HepG2 (cell line): ENCODE measurements around the gene CPPED1. TPM values are rescaled to one million over a fixed set of nuclear protein-coding genes. Genes with fewer than 3 reads are reported as not detected.

Experiments
- ADNP ChIP-seq: sonication (generic); formaldehyde crosslinking; IDR thresholded peaks from 2 replicates; pipeline ENCODE4 v1.4.0; 2020; ENCODE audit warnings: missing genetic modification reagents
- ARHGAP35 ChIP-seq: sonication (generic); formaldehyde crosslinking; IDR thresholded peaks from 2 replicates; pipeline ENCODE4 v1.9.0; 2022; ENCODE audit warnings: mild to moderate bottlenecking, inconsistent platforms, moderate library complexity, missing genetic modification reagents, borderline replicate concordance
- BRCA1 ChIP-seq: sonication (generic); formaldehyde crosslinking; IDR thresholded peaks from 2 replicates; pipeline ENCODE4 v1.4.0; 2020; ENCODE audit warnings: missing genetic modification reagents
- CEBPG ChIP-seq: IDR thresholded peaks from 2 replicates; pipeline ENCODE4 v1.6.1; 2016
- DNMT3B ChIP-seq: conservative IDR thresholded peaks from 2 replicates; pipeline ENCODE4 v1.6.1; 2016; ENCODE audit warnings: missing biosample characterization, control low read depth
- NR2F1 ChIP-seq, 2 experiments: fragments of 450-650 bp in 1 of 2; formaldehyde crosslinking in 1 of 2; IDR thresholded peaks; 2 replicates each; pipeline versions ENCODE4 v1.5.0 to v1.6.1; 2016 to 2020; ENCODE audit warnings: mild to moderate bottlenecking in 1 of 2, missing compliant biosample characterization in 1 of 2, missing genetic modification reagents in 1 of 2, moderate library complexity in 1 of 2
- ONECUT2 ChIP-seq: sonication (generic); formaldehyde crosslinking; IDR thresholded peaks from 2 replicates; pipeline ENCODE4 v1.4.0; 2020; ENCODE audit warnings: missing genetic modification reagents
- REPIN1 ChIP-seq: sonication (generic); formaldehyde crosslinking; IDR thresholded peaks from 2 replicates; pipeline ENCODE4 v1.8.0; 2022; ENCODE audit warnings: missing genetic modification reagents, low read depth, mild to moderate bottlenecking, borderline replicate concordance
- SALL1 ChIP-seq: sonication (generic); formaldehyde crosslinking; IDR thresholded peaks from 2 replicates; pipeline ENCODE4 v1.8.0; 2022; ENCODE audit warnings: mild to moderate bottlenecking, missing genetic modification reagents
- SAP130 ChIP-seq: IDR thresholded peaks from 2 replicates; pipeline ENCODE4 v1.6.1; 2016; ENCODE audit warnings: low read depth
- ZBTB21 ChIP-seq: sonication (generic); formaldehyde crosslinking; IDR thresholded peaks from 2 replicates; pipeline ENCODE4 v1.4.0; 2020; ENCODE audit warnings: missing genetic modification reagents
- ZBTB42 ChIP-seq: sonication (generic); formaldehyde crosslinking; IDR thresholded peaks from 2 replicates; pipeline ENCODE4 v1.5.0; 2020; ENCODE audit warnings: mild to moderate bottlenecking, missing genetic modification reagents
- ZBTB7A ChIP-seq: sonication (generic); formaldehyde crosslinking; IDR thresholded peaks from 2 replicates; pipeline ENCODE4 v1.8.0; 2022; ENCODE audit warnings: mild to moderate bottlenecking, missing genetic modification reagents
- ZFP82 ChIP-seq: sonication (generic); formaldehyde crosslinking; IDR thresholded peaks from 2 replicates; pipeline ENCODE4 v1.5.1; 2020; ENCODE audit warnings: mild to moderate bottlenecking, missing genetic modification reagents, borderline replicate concordance
- ZNF180 ChIP-seq: sonication (generic); formaldehyde crosslinking; IDR thresholded peaks from 2 replicates; pipeline ENCODE4 v1.4.0; 2020; ENCODE audit warnings: low read depth, missing genetic modification reagents, borderline replicate concordance
- ZNF256 ChIP-seq: sonication (generic); formaldehyde crosslinking; conservative IDR thresholded peaks from 2 replicates; pipeline ENCODE4 v1.4.0; 2020; ENCODE audit warnings: missing genetic modification reagents
- ZNF260 ChIP-seq: sonication (generic); formaldehyde crosslinking; IDR thresholded peaks from 2 replicates; pipeline ENCODE4 v1.4.0; 2020; ENCODE audit warnings: missing genetic modification reagents, low read depth, mild to moderate bottlenecking, borderline replicate concordance
- ZNF629 ChIP-seq: sonication (generic); formaldehyde crosslinking; conservative IDR thresholded peaks from 2 replicates; pipeline ENCODE4 v1.5.0; 2020; ENCODE audit warnings: missing genetic modification reagents
- ZNF746 ChIP-seq: sonication (generic); formaldehyde crosslinking; IDR thresholded peaks from 2 replicates; pipeline ENCODE4 v1.8.0; 2022; ENCODE audit warnings: mild to moderate bottlenecking, missing genetic modification reagents
- ZNF883 ChIP-seq: sonication (generic); formaldehyde crosslinking; IDR thresholded peaks from 2 replicates; pipeline ENCODE4 v1.5.1; 2020; ENCODE audit warnings: mild to moderate bottlenecking, missing genetic modification reagents; ENCODE audit errors: not compliant biosample characterization
- ZSCAN9 ChIP-seq: IDR thresholded peaks from 2 replicates; pipeline ENCODE4 v1.6.1; 2016; ENCODE audit warnings: borderline replicate concordance
- ZZZ3 ChIP-seq: sonication (generic); formaldehyde crosslinking; IDR thresholded peaks from 2 replicates; pipeline ENCODE4 v1.4.0; 2020; ENCODE audit warnings: missing genetic modification reagents, mild to moderate bottlenecking, borderline replicate concordance
- polyA plus RNA-seq, 8 experiments: library from polyadenylated mRNA; depleted of rRNA in 3 of 8; stranded (reverse) in 7 of 8; unstranded in 1 of 8; fragments of >200 nt; fragmentation: Illumina TruSeq in 4 of 8; extraction: Trizol in 4 of 8; gene quantifications; 2 replicates each; pipeline versions ENCODE4 v1.2.1 to v1.2.3, GENCODE V29; 2011 to 2016; ENCODE audit warnings: low read depth in 4 of 8, missing spikeins in 1 of 8, mixed read lengths in 1 of 8; ENCODE audit not compliant: insufficient read depth in 1 of 8
- total RNA-seq, 5 experiments: library from RNA; depleted of rRNA; stranded (reverse); fragments of >200 nt; fragmentation: Illumina TruSeq; extraction: Trizol; gene quantifications; 2 replicates each; pipeline ENCODE4 v1.2.3, GENCODE V29; 2016; ENCODE audit warnings: low read depth in 1 of 5
- TF ChIP-seq, protein P1 (sequence below): IDR thresholded peaks from 2 replicates; pipeline ENCODE4 v1.6.1; 2016; ENCODE audit warnings: low read depth
- TF ChIP-seq, protein P2 (sequence below): sonication (generic); formaldehyde crosslinking; IDR thresholded peaks from 2 replicates; pipeline ENCODE4 v1.5.0; 2020; ENCODE audit warnings: missing genetic modification reagents
- TF ChIP-seq, protein P3 (sequence below): sonication (generic); formaldehyde crosslinking; IDR thresholded peaks from 2 replicates; pipeline ENCODE4; 2020; ENCODE audit warnings: missing genetic modification reagents, mild to moderate bottlenecking, borderline replicate concordance
- TF ChIP-seq, protein P4 (sequence below): sonication (generic); formaldehyde crosslinking; IDR thresholded peaks from 2 replicates; pipeline ENCODE4 v1.4.0; 2020; ENCODE audit warnings: missing genetic modification reagents; ENCODE audit errors: not compliant biosample characterization

CPPED1 gene
- total and polyA plus RNA-seq, 2 of the 13 experiments (the other 11 are each of a cell fraction or from before 2014, with no cell fraction given), result 66.6 to 71.3 TPM

DNA sequence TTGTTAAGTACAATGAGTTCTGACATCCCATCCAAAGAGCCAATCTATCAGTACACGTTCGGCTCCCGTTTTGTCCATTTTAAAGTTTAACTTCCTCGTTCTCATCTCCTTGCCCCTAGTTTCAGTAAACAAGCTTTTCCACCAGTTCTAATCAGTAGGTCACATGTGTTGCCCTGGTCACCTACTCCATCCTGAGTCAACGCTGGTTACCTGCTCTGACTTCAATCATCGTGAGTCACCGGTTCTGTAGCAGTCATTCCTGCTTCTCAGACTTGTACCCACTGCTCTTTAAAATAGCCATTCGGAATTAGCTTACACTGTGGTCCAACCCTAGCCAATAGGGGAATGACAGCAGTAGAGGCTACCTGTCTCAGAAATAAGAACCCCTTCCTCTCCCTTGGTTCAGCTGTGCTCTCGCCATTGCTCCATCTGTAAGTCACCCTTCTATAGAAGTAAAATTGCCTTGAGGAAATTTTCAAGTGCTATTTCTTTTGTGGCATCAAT, 191.0 kb downstream of the CPPED1 start (continued):
- TF ChIP-seq ZNF256 (CRISPR knock-in tag), result 0 out of 2 replicates have a peak, but pooled peaks have one; percentile 67
- TF ChIP-seq ZFP82 (CRISPR knock-in tag), result no peak
- no peak for TF ChIP-seq ZNF746 (CRISPR knock-in tag)
- TF ChIP-seq ZBTB21 (CRISPR knock-in tag), result no peak
- TF ChIP-seq ZNF629 (CRISPR knock-in tag), result peak; percentile 76
- peak; percentile 69 for TF ChIP-seq ZSCAN9
- no peak for TF ChIP-seq ZNF180
- TF ChIP-seq, protein P1, sequence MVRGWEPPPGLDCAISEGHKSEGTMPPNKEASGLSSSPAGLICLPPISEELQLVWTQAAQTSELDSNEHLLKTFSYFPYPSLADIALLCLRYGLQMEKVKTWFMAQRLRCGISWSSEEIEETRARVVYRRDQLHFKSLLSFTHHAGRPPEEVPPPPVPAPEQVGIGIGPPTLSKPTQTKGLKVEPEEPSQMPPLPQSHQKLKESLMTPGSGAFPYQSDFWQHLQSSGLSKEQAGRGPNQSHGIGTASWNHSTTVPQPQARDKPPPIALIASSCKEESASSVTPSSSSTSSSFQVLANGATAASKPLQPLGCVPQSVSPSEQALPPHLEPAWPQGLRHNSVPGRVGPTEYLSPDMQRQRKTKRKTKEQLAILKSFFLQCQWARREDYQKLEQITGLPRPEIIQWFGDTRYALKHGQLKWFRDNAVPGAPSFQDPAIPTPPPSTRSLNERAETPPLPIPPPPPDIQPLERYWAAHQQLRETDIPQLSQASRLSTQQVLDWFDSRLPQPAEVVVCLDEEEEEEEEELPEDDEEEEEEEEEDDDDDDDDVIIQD (CRISPR knock-in tag), result peak; percentile 97
- TF ChIP-seq, protein P2, sequence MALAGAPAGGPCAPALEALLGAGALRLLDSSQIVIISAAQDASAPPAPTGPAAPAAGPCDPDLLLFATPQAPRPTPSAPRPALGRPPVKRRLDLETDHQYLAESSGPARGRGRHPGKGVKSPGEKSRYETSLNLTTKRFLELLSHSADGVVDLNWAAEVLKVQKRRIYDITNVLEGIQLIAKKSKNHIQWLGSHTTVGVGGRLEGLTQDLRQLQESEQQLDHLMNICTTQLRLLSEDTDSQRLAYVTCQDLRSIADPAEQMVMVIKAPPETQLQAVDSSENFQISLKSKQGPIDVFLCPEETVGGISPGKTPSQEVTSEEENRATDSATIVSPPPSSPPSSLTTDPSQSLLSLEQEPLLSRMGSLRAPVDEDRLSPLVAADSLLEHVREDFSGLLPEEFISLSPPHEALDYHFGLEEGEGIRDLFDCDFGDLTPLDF, result no peak; the same call in 1 of the 2 replicates
- TF ChIP-seq SALL1 (CRISPR knock-in tag), result peak; percentile 68
- TF ChIP-seq ZNF260 (CRISPR knock-in tag), result no peak
- TF ChIP-seq REPIN1 (CRISPR knock-in tag), result no peak; the same call in 1 of the 2 replicates
- no peak for TF ChIP-seq ZBTB7A (CRISPR knock-in tag)
- peak; percentile 11 to 61; a peak in 2 of 4 replicates for TF ChIP-seq NR2F1 (CRISPR knock-in tag; IDR thresholded peaks at IDR 0.05)
- TF ChIP-seq, protein P3, sequence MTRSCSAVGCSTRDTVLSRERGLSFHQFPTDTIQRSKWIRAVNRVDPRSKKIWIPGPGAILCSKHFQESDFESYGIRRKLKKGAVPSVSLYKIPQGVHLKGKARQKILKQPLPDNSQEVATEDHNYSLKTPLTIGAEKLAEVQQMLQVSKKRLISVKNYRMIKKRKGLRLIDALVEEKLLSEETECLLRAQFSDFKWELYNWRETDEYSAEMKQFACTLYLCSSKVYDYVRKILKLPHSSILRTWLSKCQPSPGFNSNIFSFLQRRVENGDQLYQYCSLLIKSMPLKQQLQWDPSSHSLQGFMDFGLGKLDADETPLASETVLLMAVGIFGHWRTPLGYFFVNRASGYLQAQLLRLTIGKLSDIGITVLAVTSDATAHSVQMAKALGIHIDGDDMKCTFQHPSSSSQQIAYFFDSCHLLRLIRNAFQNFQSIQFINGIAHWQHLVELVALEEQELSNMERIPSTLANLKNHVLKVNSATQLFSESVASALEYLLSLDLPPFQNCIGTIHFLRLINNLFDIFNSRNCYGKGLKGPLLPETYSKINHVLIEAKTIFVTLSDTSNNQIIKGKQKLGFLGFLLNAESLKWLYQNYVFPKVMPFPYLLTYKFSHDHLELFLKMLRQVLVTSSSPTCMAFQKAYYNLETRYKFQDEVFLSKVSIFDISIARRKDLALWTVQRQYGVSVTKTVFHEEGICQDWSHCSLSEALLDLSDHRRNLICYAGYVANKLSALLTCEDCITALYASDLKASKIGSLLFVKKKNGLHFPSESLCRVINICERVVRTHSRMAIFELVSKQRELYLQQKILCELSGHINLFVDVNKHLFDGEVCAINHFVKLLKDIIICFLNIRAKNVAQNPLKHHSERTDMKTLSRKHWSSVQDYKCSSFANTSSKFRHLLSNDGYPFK, result no peak
- no peak for TF ChIP-seq ZBTB42 (CRISPR knock-in tag)
- TF ChIP-seq, protein P4, sequence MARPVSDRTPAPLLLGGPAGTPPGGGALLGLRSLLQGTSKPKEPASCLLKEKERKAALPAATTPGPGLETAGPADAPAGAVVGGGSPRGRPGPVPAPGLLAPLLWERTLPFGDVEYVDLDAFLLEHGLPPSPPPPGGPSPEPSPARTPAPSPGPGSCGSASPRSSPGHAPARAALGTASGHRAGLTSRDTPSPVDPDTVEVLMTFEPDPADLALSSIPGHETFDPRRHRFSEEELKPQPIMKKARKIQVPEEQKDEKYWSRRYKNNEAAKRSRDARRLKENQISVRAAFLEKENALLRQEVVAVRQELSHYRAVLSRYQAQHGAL, result peak; percentile 31
- no peak for TF ChIP-seq ADNP (CRISPR knock-in tag)
- TF ChIP-seq DNMT3B (CRISPR knock-in tag), result no peak
- peak; percentile 93 for TF ChIP-seq SAP130 (CRISPR knock-in tag)
- peak; percentile 55 for TF ChIP-seq CEBPG (CRISPR knock-in tag)
- TF ChIP-seq ZZZ3 (CRISPR knock-in tag), result peak; percentile 76; the same call in 1 of the 2 replicates
- no peak for TF ChIP-seq ZNF883
- no peak for TF ChIP-seq ONECUT2 (CRISPR knock-in tag)
- TF ChIP-seq ARHGAP35 (CRISPR knock-in tag), result no peak
- peak; percentile 48; the same call in 1 of the 2 replicates for TF ChIP-seq BRCA1 (CRISPR knock-in tag)
